CD4-positive, alpha-beta T cell treated with Interleukin-12 subunit alpha and Interleukin-12 subunit beta, for 1 hour (primary cell): ENCODE results near the gene CBARP.

Experiments used
- DNase-seq: peaks from one replicate; pipeline ENCODE4 v3.0.0-alpha.2; 2020

CBARP gene, protein sequence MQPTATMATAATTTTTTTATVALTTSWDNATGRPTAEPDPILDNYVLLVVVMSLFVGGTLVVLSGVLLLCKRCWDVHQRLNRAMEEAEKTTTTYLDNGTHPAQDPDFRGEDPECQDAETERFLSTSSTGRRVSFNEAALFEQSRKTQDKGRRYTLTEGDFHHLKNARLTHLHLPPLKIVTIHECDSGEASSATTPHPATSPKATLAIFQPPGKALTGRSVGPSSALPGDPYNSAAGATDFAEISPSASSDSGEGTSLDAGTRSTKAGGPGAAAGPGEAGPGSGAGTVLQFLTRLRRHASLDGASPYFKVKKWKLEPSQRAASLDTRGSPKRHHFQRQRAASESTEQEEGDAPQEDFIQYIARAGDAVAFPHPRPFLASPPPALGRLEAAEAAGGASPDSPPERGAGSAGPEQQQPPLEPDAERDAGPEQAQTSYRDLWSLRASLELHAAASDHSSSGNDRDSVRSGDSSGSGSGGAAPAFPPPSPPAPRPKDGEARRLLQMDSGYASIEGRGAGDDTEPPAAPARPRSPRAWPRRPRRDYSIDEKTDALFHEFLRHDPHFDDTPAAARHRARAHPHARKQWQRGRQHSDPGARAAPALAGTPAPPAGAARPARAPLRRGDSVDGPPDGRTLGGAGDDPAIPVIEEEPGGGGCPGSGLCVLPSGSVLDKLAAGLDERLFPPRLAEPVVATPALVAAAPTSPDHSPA

DNA sequence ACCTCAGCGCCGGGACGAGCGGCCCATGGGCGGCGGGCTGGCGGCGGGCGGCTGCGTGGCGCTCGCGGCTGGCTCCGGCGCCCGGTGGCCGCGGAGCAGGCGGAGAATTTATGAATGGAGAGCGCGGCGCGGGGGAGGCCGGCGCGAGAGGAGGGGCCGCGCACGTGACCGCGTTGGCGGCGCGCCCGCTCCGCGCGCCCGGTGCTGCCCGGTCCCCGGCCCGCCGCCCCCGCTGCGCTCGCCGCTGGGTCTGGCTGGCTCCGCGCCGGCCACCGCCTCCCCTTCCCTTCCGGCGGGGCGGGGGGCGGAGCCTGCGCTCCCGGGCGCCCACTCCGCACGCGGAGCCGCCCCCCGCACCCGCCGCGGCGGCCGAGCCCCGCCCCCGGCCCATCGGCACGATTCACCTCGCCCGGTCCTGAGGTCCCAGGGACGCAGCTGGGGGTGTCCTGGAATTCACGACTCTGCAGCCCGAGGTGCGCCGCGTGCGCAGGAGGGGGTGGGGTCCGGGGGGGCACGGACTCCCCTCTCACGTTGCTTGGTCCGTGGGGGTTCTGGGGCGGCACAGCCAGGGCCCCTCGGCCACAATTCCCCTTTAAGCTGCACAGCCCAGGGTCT lies at the start of gene CBARP:
CBARP (minus strand) TSS at position 252 of the 615 bp plus-strand sequence. CDS start 1,905 bp downstream, outside the sequence.
- DNase-seq = peak; percentile 39

DNA sequence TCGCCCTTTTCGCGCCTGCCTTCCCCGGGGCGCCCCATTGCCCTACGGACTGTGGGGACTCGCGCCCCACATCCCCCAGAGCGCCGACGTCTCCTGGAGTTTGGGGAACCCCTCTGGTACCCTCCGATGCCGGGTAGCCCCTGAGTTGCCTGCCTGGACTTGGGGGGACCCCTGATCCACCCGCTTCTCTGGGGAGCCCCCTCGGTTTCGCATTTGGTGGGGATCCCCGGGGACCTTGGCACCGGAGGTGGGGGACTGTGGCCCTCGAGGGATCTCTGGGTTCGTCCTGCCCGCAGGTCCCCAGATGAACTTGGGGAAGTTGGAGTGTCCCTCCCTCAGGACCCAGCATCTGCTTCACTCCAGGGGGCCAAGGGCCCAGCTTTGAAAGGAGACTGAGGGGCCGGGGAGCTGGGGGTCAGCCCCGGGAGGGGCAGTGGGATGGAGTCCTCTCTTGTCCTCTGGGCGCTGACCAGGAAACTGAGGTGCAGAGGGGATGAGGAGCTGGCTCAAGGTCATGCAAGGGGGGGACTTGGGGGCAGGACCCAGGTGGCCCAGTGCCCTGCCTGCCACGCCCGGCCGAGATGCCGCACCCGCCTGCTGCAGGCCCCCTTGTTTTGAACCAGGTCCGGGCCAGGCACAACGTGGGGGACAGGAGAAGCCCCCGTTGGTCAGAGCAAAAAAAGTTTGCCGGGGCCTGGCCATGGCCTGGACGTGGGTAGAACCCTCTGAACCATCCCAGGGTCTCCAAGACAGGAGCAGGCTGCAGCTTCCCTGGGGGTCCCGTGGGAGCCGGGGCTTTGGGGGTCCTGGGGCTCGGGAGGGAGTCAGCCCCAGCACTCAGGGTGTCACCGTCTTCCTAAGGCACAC lies 48.9 kb upstream of the CBARP start:
- no peak for DNase-seq

DNA sequence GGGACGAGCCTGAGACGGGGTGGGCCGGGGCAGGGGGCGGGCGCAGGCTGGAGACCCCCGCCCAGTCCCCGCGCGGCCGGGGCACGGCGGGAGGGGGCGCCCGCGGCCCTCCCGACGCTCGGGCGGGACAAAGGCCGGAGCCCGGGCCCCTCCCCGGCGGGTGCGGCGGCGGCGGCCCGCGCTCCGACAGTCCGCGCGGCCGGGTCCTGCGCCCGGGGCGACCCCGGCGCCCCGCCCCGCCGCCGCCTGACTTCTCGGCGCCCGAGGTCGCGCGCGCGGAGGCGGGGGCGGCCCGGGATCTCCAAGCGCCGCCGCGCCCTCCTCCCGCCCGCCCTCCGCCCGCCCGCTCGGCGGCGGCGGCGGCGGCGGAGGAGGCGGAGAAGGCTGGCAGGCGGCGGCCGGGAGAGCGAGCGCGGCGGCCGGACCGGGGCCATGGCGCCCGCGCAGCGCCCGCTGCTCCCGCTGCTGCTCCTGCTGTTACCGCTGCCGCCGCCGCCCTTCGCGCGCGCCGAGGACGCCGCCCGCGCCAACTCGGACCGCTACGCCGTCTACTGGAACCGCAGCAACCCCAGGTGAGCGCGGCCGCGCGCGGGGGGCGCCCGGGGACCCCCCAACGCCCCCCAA lies 48.0 kb upstream of the CBARP start, which contains the start of gene EFNA2:
EFNA2 (plus strand) TSS at position 137 of the 624 bp plus-strand sequence; CDS start at position 433, 296 bp downstream.
- DNase-seq = no peak

DNA sequence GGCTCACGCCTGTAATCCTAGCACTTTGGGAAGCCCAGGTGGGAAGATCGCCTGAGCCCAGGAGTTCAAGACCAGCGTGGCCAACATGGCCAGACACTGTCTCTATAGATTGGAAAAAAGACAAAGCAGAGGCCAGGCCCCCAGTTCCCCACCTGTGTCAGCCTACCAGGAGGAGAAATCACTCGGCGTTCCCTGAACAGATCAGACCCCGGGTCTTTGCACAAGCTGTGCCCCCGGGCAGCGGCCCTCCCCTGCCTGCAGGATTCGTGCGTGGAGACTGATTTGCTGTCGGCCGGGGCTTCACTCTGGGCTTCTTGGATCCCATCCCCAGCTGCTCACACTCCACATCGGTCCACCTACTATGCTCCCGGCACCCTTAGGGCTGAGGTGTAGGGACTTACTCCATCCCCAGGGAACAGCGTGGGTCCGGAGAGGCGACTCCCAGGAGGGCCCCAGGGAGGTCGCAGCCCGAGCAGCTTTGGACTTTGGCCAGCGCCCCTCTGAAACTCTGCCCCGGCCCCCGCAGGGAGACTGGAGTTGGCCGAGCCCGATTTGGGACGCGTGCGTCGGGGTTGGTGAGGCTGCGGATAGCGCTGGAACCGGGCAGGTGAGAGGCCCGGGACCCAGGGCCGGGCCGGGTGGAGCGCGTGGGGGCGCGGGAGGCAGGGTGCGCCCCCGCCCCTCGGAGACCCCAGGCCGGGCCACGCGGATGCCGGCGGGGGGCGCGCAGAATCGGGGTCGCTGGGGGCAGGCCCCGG lies 47.4 kb upstream of the CBARP start:
- DNase-seq = no peak

DNA sequence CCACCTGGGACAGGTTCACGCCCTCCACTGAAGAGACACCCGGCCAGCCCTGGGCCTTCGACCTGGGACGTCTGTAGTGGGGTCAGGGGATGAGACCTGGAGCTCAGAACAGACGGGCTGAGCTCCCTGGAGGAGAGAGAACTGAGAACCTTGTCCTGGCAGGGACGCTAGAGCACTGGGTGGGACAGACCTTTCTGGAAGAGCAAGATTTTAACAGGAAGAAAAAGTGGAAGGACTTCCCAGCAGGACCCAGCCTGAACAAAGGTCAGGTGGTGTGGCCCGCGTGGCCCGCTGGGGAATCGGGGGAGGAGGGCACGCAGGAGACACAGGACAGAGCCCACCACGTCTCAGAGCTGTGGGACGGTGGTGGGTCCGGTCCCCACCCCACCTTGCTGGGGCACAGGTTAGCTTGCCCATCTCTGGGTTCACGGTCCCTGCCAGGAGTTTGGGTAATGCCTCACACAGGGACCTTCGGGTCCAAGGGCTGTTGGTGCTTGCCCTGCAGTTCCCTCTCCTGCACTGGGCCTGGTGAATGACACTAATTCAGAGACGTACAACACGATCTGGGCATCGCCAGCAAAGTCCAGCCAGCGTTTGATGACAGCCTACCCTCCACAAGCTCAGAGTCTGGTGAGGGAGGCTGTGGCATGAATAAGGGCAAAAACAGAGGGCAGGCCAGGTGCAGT lies 46.6 kb upstream of the CBARP start:
- no peak for DNase-seq

DNA sequence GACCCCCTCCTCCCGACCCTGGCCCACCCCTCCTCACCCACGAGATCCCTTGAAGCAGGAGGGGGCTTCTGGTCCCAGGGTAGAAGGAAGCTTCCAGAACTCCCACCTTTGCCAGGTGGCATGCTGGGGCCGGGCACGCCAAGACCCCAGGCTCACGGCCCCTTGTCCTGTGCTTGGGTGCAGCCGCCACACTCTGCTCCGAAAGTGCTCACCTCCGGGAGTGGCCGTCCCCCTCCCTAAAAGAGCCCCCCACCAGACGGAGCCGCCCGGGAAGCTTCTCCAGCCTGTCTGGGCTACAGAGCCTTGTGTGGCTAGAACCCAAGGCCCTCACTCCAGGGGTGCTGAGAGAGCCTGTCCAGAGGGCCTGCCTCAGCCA lies 46.1 kb upstream of the CBARP start:
- no peak for DNase-seq

DNA sequence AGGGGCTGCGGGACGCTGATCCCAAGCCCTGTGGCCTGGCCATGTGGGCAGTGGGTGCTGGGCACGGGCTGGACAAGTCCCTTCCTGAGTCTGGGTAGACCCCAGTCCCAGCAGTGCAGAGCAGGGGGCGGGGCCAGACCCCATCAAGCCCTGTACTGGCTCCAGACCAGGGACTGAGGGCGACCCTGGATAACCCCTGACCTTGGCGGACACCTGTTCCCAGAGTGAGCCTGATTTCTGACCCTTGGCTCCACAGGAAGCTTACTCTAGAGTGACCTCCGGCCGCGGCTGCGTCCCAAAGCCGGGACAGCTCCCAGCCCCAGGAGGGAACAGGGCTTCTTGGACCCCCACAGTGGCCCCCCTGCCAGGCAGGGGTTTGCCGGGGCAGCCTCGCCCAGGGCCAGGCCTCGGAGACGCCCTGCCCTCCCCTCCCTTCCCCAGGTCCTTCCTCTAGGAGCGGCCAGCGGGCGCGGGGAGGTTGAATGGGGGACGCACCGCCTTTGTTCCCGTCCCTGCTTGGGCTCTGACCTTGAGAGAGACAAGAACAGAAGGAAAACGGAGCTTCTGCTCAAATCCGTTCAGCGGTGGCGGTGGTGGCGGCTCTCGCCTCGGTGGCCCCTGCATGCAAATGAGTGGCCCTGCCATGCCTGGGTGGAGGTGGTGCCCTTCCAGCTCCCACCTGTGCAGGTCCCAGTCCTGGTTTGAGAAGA lies 45.6 kb upstream of the CBARP start:
- no peak for DNase-seq

DNA sequence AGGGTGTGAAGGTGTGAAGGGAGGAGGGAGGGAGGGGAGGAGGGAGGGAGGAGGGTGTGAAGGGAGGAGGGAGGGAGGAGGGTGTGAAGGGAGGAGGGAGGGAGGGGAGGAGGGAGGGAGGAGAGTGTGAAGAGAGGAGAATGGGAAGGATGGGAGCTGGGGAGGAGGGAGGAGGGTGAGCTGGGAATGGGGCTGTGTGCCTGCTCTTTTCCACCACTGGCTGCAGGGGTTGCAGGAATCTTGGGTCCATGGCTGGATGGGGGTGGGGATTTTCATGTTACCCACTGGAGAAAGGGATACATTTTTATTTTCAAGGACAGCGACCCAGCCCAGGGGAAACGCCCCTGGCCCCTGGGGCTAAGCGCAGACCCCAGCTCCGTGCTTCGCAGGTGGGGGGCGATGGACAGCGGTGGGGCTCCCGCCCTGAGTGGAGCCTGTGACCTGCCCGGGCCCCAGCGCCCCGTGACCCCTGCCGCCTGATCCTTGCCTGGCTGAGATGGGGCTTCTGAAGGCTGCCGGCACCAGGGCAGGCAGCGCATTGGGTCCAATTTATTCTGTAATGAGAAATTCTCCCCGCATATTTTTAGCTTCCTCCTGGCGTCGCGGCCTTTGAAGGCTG lies 44.9 kb upstream of the CBARP start:
- no peak for DNase-seq

DNA sequence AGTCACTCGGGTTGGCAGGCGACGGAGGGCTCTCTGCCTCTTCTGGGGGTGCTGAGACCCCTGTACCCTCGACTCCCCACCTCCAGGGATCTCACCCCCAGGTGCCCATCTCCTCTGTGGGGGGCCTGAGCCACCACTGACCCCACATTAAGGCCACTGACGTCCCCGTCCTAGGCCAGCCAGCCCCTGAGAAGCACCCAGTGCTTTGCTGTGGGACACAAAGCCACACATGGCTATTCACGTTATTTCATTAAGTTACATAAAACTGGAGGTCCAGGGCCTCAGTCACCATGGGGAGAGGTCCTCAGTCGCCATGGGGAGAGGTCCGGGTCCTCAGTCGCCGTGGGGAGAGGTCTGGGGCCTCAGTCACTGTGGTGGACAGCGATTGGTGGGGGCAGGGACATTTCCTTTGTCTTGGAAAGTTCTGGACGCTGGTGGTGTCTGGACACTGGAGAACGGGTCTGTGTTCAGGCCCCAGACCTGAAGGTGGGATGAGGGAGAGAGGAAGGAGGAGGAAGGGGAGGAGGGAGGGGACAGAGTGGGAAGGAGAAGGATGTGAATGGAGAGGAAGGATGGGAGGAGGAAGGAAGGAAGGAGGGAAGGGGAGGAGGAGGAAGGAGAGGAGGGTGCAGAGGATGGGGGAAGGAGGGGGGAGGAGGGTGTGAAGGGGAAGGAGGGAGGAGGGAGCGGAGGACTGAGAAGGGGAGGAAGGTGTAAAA lies 43.9 kb upstream of the CBARP start:
- DNase-seq = no peak

DNA sequence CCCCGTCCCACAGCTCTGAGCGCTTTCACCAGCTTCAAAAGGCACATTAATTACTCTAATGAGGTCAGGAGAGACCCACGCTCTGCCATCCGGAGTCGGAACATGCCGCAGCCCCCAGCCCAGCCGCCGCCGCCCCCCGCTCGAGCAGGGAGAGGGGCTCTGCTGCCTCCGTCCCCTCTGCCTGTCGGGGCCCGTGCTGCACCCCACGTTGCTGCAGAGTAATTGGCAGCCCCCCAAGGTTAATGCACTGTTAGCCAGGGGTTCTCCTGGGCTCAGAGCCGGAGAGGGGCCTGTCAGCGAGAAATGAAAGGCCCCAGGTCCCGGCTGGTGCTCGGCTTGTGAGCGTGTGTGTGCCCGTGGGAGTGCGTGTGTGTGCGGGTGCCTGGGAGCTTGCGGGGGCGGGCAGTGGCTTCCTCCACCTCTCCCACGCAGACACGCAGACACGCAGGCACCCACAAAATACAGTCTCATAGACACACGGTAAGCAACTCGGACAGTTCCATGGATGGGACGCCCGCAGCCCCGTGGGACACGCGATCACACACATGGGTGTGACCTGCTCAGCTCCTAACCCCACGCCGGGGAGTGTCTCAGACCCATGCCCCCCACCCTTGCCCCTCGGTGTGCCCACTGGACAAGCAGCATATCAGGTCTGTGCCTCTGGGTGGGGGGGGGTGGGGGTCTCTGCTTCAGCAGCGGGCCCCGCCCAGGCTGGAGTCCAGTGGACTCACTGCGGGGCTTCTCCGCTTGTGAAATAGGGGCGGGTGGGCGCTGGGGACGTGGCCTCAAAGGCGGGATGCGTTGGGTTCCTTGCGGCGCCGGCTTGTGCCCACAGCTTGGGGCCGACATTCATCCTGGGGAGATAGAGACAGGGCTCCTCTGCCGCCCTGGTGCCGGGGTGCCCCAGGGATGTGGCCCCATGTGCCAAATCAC lies 43.1 kb upstream of the CBARP start:
- DNase-seq = no peak

DNA sequence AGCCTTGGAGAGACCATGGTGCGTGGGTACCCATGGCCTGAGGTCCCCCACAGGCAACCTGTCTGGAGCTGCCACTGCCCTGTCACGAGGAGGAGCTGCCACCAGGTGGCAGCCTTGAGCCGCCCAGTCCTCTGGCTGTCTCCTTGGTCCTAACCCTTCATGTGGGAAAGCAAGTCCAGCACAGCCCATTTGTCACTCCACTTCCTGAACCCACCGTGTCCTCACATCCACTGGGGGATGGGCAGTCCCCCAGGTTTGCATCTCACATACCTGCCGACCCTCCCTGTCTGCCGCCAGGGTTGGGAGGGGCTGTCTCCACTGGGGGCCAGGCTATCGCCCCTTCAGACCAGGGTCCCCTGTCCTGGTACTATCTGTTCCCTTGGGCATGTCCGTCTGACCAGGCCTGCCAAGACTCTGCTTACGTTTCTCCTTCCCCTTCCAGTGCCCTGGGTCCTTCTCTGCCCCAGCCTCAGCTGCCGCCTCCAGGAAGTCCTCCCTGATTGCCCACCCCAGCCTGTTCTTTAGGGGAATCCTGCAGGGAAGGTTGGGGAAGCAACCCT lies 42.1 kb upstream of the CBARP start:
- DNase-seq = peak; percentile 82

DNA sequence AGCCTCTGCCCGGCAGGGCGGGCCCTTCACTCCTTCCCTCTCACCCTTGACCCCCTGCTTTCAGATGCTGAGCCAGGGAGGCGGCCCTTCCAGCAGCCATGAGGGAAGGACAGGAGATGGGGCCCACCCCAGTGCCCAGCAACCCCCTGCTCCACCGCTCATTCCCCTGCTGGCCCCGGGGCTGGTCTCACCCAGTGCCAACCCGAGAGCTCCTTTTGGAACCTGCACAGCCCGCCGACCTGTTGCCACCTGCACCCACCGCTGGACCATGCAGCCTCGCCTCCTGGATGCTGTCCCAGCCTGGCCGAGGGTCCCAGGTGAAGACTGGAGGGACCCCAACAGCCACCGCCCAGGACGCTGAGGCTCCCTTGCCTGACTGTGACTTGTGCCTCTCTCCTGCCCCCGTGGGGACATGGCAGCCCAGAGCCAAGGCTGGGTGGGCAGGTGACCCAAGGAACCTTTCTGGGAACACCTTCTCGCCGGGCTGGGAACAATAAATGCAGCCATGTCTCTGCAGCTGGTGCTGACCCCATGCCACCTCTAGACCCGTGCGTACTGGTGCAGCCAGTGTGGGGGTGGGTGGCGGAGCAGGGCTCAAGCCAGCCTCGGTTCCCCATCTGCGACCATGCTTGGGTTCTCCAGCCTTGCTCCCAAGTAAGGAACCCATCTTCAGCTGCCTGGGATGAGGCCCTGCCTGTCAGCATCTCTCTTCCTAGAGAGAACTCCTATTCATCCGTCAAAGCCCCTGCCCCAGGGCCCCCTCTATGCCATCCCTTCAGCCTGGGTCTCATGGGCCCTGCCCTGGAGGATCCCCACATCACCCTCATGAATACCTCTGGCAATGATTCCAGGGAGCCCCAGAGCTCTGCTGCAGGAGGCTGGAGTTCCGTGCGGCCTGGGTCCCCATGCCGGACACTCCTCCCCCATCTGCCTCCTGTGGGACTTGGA lies 41.2 kb upstream of the CBARP start:
- no peak for DNase-seq

DNA sequence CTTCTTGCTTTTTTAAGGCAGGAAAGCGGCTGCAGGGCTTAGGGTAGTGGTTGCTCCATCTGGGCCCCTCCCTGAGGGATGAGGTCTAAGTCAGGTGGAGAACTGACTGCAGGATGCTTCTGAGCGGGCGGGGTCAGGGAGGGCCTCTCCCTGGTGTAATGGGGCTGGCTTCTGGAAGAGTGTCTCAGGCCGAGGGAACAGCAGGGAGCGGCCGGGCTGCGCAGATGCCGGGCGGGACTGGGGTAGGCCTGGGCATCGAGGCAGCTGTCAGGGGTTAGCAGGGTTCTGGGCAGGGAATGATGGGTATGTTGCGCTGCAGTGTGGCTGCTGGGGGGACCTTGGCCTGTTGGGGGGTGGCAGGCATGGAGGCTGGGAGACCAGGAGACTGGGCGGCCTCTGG lies 40.3 kb upstream of the CBARP start:
- no peak for DNase-seq

DNA sequence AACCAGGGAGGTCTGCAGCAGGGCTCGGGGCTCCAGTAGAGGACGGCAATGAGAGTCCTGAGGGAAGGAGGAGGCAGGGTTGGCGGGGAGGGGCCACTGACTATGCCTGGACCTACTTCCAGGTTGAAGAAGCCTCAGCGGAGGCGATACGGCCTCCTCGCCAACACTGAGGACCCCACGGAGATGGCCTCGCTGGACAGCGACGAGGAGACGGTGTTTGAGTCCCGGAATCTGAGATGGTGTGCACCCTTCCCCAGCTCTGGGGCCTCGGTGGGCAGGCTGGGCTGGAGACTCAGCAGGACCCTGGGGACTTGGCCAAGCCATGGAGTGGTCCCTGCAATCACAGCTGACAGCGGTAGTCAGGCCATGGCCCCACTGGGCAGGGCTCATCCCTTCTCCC lies 39.3 kb upstream of the CBARP start:
- no peak for DNase-seq

DNA sequence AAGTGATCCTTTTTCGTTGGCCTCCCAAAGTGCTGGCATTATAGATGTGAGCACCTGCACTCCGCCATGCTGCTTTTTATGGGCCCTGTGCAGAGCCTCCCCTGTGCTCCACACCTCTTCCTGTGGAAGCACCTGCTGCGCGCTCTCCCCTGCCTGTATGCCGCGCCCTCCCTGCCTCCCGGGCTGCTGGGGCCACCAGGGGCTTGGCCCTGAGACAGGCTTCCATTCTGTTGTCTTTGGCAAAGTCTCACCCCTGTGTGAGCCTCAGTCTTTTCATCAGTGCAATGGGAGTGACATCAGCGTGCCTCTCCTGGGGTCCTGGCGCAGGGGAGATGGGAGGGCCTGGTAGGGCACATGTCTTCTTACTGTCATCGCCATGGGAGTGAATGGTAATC lies 38.8 kb upstream of the CBARP start:
- DNase-seq = no peak

DNA sequence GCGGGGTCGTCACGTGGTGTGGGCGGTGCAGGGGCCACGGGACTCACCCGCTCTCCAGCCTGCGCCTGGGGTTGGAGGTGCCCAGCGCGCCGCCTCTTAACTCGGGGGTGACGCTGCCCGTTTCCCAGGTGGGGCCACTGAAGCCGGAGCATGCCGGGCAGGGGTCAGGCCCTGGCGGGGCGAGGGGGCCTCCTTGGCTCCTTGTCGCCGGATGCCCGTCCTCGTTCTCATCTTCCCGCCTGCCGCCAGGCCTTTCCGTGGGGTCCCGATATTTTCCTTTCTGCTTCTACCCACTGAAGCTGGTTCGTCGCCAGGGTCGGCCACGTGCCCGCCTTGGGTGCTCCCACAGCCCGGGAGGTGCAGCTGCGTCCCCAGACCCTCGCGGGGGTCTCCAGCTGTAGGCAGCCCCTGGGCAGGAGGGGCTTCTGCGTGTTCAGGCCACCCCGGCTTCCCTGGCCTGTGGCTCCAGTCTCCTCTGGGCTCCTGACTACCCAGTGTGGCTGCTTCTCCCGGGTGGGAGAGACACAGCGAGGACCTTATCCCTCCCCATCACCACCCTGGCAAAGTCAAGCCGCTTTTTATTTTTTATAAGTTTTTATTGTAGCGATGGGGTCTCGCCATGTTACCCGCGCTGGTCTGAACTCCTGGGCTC lies 38.3 kb upstream of the CBARP start:
- DNase-seq = no peak
